Measurements from ENCODE around the gene KRTAP19-1.
"Not testable (repeated sequence)": the region's sequence is repeated elsewhere in the genome, so short reads cannot be mapped to it uniquely, and the experiment has no call there.

KRTAP19-1 gene

DNA sequence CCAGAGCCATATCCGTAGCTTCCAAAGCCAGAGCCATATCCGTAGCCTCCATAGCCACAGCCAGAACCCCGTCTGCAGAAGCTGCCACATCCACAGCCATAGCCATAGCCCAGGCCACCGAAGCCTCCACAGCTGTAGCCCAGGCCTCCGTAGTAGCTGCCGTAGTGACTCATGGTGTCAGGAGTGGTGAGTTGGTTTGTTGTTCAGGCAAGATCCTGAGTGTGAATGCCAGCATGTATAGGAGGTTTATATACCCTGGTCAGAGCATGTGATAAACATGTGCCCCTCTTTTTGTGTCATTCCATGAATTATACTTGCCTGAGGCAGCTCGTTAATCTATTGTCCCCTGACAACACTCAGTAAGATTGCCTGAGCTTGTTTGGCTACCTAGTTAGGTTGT lies at the start of gene KRTAP19-1:
TSS of gene KRTAP19-1 (minus strand) at position 223 of the 400 bp plus-strand sequence. CDS start at position 173, 50 bp downstream.
- in situ Hi-C loops (cut with MboI; ENCODE audit: low sequenced_read_pairs), result no loop called here

DNA sequence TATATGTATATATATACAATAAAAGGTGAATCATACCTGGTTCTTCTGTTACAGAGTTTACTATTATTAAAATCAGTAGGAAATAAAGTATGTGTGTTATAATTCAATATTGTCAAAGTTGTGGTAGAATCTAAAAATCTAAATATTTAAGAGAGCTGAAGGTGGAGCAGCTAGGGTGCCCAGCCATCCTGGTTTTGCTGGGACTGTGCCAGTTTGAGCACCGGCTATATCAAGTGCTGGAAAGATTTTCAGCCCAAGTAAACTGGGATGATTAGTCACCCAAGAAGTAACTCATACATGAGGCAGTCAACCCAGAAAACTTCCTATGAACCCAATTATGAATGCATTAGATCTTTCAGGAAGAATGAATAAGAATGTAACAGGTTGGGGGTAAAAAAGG lies 38.7 kb upstream of the KRTAP19-1 start:
- in situ Hi-C loops (cut with MboI; ENCODE audit: low sequenced_read_pairs), result no loop called here

DNA sequence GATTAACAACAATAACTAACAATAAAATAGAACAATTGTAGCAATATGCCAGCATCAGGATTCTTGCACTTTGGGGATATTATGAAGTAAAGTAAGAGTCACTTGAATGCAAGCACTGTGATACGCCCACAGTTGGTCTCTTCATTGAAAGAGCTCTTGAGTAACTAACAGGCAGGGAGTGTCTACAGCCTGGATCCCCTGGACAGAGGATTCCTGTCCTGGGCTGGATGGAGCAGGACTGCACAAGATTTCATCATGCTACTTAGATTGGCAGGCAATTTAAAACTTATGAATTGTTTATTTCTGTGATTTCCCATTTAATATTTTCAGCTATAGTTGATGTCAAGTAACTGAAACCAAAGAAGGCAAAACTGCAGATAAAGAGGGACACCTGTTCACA lies 35.5 kb upstream of the KRTAP19-1 start:
- in situ Hi-C loops (cut with MboI; ENCODE audit: low sequenced_read_pairs), result no loop called here

DNA sequence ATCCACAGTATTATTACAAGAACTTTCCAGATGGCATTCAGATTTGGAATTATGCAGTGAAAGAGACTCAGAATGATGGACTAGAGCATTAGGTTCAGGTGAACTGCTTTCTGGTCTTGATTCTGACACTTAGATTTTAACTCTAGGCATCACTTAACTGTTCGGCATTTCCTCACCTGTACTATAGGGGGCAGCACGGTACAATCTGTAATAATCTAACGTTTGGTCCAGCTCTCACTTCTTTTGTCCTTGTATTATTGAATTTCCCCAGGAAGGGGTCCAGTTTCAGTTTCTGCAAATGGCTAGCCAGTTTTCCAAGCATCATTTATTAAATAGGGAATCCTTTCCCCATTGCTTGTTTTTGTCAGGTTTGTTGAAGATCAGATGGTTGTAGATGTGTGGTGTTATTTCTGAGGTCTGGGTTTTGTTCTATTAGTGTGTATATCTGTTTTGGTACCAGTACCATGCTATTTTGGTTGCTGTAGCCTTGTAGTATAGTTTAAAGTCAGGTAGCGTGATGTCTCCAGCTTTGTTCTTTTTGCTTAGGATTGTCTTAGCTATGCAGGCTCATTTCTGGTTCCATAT lies 25.5 kb upstream of the KRTAP19-1 start:
- in situ Hi-C loops (cut with MboI; ENCODE audit: low sequenced_read_pairs), result not testable (repeated sequence)

DNA sequence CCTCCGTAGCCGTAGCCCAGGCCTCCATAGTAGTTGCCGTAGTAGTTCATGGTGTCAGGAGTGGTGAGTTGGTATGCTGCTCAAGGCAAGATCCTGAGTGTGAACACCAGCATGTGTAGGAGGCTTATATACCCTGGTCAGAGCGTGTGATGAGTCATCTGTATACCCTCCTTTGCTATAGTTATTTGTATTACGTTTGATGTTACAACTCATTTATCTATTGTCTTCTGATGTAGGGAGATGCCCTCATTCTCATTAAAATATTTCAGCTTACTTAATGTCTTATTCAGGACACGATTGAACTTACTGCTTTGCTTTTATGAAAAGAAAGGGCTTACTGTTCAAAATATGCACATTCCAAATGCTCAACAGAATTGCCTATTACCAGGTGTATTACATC lies 21.9 kb upstream of the KRTAP19-1 start, which contains the start of gene KRTAP19-5:
TSS of gene KRTAP19-5 (minus strand) at position 101 of the 400 bp plus-strand sequence. CDS start at position 50, 51 bp downstream.
- in situ Hi-C loops (cut with MboI; ENCODE audit: low sequenced_read_pairs), result no loop called here

DNA sequence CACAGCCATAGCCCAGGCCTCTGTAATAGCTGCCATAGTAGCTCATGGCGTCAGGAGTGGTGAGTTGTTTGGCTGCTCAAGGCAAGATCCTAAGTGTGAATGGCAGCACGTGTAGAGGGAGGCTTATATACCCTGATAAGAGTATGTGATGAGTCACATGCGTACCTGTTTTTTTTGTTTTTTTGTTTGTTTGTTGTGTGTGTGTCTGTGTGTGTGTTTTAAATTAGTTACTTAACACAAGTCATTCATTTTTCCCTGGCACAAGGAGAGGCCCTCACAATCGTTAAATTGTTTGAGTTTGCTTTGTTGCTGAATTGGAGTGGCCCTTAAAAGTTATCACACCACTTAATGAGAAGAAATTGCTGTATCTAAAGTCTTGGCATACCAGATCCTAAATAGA lies 16.9 kb upstream of the KRTAP19-1 start, which contains the start of gene KRTAP19-4:
TSS of gene KRTAP19-4 (minus strand) at position 101 of the 400 bp plus-strand sequence. CDS start at position 46, 55 bp downstream.
- in situ Hi-C loops (cut with MboI; ENCODE audit: low sequenced_read_pairs), result no loop called here

DNA sequence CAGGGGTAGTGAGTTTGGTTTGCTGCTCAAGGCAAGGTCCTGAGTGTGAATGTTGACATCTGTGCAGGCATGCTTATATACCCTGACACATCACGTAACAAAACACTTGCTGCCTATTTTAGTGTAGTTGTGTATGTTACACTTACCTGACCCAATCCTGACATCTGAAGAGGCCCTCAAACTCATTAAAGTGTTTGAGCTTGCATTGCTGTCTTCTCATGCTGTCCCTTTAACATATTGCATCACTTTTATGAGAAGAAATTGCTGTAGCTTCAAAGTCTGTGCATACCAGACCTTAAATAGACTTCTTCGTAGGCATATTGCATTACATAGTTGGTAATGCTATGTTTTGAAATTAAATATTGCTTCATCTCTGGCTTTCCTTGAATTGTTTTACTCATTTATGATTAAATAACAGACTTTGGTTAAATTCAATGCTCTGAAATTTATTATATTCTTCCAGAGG lies 11.8 kb upstream of the KRTAP19-1 start, which contains the start of gene KRTAP19-3:
TSS of gene KRTAP19-3 (minus strand) at position 51 of the 466 bp plus-strand sequence. CDS start 56 bp downstream, outside the sequence.
- in situ Hi-C loops (cut with MboI; ENCODE audit: low sequenced_read_pairs), result no loop called here

DNA sequence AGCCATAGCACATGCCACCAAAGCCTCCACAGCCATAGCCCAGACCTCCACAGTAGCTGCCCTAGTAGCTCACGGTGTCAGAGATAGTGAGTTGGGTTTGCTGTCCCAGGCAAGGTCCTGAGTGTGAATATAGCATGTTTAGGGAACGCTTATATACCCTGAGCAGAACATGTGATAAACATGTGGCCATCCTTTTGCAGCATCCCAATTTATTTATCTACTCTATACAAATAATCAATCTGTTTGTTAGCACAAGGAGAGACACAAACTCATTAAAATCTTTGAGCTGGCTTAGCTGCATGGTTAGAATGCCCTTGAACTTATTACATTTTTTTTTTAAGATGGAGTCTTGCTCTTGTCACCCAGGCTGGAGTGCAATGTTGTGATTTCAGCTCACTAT lies 7.2 kb upstream of the KRTAP19-1 start, which contains the start of gene KRTAP19-2:
TSS of gene KRTAP19-2 (minus strand) at position 101 of the 400 bp plus-strand sequence. CDS start at position 13, 88 bp downstream.
- in situ Hi-C loops (cut with MboI; ENCODE audit: low sequenced_read_pairs), result no loop called here

DNA sequence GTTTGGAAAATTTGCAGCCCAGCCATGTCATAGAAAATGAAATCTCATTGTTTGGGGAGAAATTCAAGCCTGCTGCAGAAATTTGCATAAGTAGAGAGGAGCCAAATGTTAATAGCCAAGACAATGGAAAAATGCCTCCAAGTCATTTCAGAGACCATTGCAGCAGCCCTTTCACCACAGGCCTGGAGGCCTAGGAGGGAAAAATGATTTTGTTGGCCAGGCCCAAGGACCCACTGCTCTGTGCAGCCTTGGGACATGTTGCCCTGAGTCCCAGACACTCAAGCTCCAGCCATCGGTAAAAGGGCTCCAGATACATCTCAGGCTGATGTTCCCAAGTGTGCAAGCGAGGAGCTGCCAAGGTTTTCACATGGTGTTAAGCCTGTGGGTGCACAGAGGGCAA lies 6.0 kb upstream of the KRTAP19-1 start:
- in situ Hi-C loops (cut with MboI; ENCODE audit: low sequenced_read_pairs), result no loop called here

DNA sequence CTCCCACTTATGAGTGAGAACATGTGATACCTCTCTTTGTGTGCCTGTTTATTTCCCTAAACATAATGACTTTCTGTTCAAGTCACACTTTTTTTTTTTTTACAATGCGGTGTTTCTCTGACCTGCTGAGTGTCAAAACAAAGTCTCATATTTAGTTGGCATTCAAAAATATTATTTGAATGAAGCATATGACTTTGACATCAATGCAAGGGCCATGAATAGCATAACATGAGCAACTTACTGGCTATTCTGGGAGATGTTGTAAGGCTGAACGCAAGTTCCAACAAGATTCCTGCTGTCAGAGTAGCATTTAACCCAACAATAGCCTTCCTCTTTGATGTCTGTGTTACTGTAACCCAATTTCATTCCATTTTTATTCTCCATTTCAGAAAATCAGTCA lies 2.0 kb upstream of the KRTAP19-1 start:
- in situ Hi-C loops (cut with MboI; ENCODE audit: low sequenced_read_pairs), result no loop called here

DNA sequence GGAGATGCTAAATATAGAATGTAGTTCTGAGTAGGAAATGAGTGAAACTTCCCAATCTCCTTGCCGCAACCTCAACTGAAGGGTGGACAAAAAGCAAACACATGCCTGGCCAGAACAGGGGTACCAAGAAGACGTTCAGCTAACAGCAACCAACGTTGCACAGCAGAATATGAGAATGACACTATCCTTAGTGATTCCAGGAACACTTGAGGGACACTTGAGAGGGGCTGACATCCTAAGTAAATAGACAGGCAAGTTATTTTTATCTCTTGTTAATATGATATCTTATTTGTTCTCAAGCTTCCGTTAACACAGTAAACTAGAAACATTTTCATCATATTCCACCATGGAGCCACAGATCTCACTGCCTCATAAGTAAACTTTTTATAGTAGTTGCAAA lies 908 bp downstream of the KRTAP19-1 start:
- in situ Hi-C loops (cut with MboI; ENCODE audit: low sequenced_read_pairs), result no loop called here

DNA sequence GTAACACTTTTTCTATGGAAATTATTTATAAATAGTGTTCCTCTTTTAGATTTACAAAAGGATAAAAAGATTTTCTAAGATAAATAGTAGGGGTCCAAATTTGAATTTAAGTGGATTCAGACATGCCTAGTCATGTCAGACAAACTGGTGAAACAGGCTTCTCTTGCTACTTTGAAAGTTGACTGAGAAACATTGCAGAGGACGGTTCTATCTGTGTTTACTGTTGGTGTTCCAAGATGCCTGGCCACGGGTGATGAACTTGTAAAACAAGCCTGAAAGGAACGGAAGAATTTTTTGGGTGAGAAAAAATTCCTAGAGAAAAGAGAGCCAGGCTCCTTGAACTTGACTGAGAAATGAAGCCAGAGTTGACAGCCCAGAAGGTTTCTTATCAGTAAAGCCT lies 2.2 kb downstream of the KRTAP19-1 start:
- in situ Hi-C loops (cut with MboI; ENCODE audit: low sequenced_read_pairs), result no loop called here

DNA sequence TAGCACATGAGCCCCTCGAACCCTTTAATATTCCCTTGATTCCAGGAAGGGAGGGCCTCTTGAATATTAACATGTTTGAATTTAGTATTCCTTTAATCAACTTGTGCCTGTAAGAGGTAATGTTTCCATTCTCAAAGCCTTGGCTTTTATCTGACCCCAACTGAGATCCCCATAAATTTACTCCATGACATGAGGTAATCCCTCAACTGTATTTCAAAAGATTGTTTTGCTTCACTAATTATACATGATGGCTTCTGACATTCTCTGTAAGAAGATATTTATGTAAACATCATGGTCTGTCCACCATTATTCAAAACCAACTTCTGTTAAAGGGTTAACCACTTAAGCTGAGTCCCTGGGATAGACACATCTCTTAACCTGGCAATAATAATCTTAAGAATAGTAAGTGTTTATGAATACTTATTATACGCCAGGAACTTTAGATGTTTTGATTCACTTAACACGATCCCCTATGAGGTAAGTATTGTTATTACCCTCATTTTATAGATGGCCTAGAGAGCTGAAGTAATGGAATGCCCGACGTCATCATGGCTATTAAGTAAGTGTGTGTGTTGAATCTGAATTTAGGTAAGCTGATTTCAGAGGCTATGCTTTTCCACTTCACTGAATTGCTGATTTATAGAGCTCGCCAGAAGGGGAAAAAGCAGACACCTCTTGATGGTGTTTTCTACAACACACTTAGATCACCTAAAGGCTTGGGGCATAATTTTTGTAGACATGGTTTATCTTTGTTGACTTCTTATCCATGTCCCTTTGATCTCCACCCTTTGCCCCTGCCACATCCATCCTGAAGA lies 11.1 kb downstream of the KRTAP19-1 start:
- in situ Hi-C loops (cut with MboI; ENCODE audit: low sequenced_read_pairs), result no loop called here

DNA sequence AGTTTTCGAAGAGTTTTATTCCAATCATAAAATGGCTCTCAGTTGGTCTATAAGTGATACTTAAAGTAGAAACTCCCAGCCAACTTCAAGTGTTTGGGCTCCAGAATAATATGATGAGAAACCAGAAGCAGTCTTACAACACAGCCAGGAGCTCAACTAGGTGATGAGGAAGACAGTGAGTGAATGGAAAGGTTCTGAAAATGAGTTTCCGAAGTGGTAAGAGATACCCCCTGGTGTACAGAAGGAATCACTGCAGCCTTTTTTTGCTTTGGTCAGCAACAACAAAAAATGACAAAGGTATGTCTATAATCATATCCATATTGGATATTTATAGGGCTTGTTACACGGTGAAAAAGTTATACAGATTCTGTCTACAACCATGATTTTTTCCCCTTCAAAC lies 16.5 kb downstream of the KRTAP19-1 start:
- in situ Hi-C loops (cut with MboI; ENCODE audit: low sequenced_read_pairs), result no loop called here

DNA sequence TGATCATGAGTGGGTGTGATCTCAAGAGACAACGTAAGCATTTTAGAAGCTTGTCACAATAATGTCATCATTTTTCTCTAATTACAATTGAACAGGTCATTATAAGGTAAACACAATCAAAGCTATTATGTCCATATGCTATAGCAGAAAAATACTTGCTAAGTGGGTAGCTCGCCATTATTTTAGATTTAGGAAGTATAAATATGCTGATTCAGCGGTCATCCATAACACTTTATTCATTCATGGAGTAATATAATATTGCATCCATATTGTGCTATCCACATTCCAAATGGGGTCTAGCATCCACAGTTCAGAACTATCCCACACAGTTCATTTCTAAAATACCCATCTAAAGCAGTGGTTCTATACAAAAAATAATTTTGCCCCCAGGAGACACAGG lies 31.7 kb downstream of the KRTAP19-1 start:
- in situ Hi-C loops (cut with MboI; ENCODE audit: low sequenced_read_pairs), result no loop called here

DNA sequence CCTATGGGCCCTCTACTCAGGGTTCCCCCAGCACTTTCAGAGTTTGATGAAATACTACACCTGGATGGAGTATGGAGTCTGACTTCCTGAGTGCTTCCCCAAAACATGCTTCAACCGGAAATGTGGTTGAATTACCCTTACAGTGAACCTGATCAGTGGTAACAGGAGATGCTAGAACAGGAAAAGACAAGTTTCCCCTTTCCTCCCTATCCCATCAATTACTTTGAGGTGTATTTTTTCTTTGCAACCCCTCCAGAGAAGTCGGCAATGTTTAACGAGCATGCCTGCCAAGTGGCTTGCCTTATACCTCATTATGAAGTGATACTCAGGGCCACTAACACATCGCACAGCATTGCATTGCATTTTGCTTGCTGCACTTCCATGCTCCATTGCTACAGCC lies 33.1 kb downstream of the KRTAP19-1 start:
- in situ Hi-C loops (cut with MboI; ENCODE audit: low sequenced_read_pairs), result no loop called here

DNA sequence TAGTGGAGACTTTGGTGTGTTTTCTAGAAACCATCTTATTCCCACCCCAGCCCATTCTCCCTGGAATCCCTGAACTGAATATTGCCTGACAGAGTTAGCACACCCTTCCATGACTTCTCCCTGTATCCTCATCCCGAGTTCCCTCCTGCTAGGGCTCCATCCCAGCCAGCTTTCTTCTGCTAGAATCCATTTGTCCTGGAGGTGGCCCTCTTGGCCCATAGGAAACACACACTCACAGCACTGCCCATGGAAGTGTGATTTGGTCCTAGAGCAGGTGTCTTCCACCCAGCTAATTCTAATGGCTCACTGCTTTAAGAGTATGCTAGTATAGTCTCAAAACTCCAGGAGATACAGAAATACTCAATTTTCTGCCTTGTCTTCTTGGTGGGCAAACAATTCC lies 36.0 kb downstream of the KRTAP19-1 start:
- in situ Hi-C loops (cut with MboI; ENCODE audit: low sequenced_read_pairs), result no loop called here

DNA sequence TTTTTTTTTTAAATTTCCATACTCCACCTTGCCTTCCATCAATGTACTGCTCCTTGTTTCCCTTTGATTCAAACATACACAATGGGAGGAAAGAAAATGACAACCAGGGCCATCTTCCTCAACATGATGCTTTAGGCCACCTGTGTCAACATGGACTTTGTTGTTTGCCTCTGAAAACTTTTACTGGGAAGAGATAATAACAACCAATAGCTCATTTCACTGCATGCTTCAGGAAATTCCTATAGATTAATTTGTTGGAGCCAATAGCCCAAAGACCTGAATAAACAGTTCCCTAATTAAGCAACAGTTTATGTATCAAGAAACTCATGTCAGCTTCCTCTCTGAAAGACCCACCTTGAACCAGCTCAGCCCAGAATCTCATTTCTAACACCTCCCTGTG lies 36.9 kb downstream of the KRTAP19-1 start:
- in situ Hi-C loops (cut with MboI; ENCODE audit: low sequenced_read_pairs), result no loop called here

DNA sequence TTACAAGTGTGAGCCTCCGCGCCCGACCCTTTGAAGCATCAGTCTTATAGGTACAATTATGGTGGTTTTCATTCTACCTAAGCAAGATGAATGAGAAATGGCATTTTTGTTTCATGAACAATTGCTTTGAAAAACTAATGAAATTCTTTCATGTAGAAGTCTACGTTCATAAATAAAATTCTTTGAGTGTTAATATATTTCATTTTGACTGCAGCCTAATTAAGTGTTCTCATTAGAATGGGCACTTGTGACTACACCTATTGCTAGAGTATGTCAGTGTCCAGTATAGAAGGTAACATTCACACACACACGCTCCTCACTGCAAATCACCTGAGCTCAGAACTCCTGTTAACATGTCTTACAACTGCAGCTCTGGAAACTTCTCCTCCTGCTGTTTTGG lies 40.2 kb downstream of the KRTAP19-1 start, which contains the start of gene KRTAP15-1:
TSS of gene KRTAP15-1 (plus strand) at position 301 of the 400 bp plus-strand sequence. CDS start at position 354, 53 bp downstream.
- in situ Hi-C loops (cut with MboI; ENCODE audit: low sequenced_read_pairs), result no loop called here

DNA sequence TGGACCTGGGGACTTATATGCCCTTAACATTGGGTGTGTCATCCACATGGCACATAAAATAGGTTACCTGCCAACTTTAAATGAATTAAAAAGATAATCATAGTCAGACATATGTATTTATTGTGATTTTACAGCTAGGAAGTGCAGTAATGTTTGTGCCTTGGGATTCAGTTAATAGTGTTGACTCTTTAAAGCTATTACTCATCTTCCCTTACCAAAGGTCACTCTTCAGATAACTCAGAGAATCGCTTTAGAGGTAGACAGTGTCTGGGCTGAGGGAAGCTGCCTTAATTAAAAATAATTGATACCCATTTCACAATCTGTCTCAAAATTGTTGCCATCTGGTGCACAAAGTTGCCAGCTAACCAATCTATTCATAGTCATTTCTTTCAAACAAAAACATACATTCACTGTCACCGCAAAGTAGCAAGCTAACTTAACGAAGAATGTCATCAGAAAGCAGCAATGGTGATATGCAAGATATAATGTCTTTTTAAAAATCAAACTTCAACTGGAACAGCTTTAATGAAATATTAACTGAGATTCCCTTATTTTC lies 43.1 kb downstream of the KRTAP19-1 start:
- in situ Hi-C loops (cut with MboI; ENCODE audit: low sequenced_read_pairs), result no loop called here

DNA sequence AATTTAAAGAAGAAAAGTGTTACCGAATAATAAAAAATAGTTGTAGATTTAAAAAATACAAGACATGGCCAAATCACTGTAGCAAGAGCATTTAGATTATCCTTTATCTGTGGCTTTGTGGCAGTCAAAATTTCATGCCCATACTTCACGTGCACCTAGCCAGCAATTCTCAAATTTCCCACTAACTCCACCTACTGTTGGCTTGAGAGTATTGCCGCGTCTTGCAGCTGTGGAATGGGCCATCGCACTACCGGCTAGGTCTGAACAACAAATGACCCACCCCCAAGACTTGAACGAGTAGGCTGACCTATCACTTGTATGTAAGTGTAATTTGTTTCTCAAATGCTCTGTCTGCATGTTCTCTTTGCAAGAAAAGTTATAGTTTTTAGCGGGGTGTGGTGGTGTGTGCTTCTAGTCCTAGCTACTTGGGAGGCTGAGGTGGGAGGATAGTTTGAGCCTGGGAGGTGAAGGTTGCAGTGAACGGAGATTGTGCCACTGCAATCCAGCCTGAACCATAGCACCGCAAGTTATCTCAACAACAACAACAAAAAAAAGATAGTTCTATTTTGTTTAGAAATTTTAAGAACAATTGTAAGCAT lies 46.0 kb downstream of the KRTAP19-1 start:
- in situ Hi-C loops (cut with MboI; ENCODE audit: low sequenced_read_pairs), result no loop called here
